ENCODE results near the gene PIP5K1C.

DNA sequence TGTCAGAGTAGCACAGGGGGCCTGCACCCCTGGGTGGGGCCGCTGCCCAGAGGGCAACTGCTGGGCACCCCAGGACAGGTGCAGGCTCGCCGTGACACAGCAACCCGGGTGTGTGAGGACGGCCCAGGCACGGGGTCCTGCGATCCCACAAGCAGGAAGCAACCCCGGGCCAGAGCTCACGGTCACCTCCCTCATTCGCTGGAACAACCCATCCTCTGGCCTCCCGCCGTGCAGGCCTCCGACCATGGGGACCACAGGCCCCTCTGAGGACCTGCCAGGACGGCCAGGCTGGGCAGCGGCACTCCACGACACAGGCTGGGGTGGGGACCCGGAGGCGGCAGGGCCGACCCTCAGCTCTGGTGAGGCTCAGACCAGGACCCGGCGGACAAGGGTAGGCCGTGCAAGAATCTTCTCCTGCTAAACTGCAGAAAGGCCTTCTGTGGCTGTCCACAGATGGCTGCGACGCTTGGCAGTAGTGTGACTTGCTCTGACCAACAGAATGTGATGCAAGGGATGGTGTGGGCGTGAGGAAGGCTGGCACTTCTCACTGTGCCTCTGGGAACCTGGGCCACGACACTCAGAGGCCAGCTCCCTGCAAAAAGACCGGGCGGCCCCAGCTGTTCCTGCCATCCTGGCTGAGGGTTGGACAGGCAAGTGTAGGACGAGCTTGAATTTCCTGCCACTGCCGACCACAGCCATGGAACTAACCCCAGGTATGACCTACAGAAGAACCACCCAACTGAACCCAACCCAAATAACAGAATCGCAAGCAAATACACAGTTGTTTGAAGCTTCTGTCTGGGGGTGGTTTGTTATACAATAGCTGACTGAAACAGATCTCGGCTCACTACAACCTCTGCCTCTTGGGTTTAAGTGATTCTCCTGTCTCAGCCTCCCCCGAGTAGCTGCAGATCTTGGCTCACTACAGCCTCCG, 26.5 kb downstream of the PIP5K1C start:
- TF ChIP-seq CTCF (IDR thresholded peaks at IDR 0.05) (no peak), EZH2 (IDR thresholded peaks at IDR 0.05; ENCODE audit: borderline replicate concordance, insufficient read depth, low read depth, low read length, poor library complexity, severe bottlenecking) (no peak)

Data from B cell (primary cell).